ENCODE measurements around the gene ZBED4. TPM values are rescaled to one million over a fixed set of nuclear protein-coding genes. Genes with fewer than 3 reads are reported as not detected.

The ZBED4 gene
- total RNA-seq, 2 donors from 2014 or later, result 9.6 to 17.1 TPM

- no peaks in the 10 kb centered on the region for H3K9me3 ChIP-seq
- peaks cover 8 to 10% of the 10 kb centered on the region in 2 donors for H3K36me3 ChIP-seq (replicated peaks in 1 of 2; ENCODE audit: insufficient read depth in 1 of 2, low read depth in 2 of 2)
- DNase-seq (no peak), ATAC-seq (no peak)
- H3K27ac ChIP-seq, result no peak overlapping the region
- 87 to 88% methylated on average over 7 to 14 of the region's 14 CpGs for WGBS, 2 donors
- H3K4me1 ChIP-seq, result no peaks in the 10 kb centered on the region
- H3K27me3 ChIP-seq, result no peaks in the 10 kb centered on the region
- no peak overlapping the region for H3K4me3 ChIP-seq
- no peak for TF ChIP-seq CTCF (IDR thresholded peaks at IDR 0.05)
- TF ChIP-seq POLR2A (IDR thresholded peaks at IDR 0.05), result no peak
- intact Hi-C loops (cut with DNase I), result no loop called here
Observed at GRCh38 chr22:49906799-49907290, 53.2 kb downstream of the ZBED4 start.

DNA sequence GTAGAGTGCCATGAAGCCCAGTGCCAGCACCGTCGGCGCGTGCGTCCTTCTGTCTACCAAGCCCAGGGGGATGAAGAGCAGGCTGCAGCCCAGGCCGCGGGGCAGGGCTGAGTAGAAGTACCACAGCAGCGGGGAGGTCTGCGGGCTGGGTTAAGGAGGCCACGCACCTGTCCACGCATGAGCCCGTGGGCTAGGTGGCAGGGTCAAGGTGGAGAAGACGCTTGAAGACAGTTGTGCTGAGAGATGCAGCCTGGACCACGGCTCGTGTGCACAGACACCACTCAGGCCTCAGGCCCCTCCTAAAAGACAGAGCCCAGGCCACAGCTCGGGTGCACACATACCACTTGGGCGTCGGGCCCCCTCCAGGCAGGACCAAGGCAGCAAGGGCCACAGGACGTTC lies 54.2 kb downstream of the ZBED4 start:
- Histone ChIP-seq H3K27me3 (no peaks in the 10 kb centered on the region), H3K36me3 (replicated peaks in 1 of 2; ENCODE audit: insufficient read depth in 1 of 2, low read depth in 2 of 2) (peaks cover 6 to 8% of the 10 kb centered on the region in 2 donors), H3K27ac (no peak overlapping the region), H3K4me1 (no peaks in the 10 kb centered on the region), H3K9me3 (no peaks in the 10 kb centered on the region), H3K4me3 (no peak overlapping the region)
- TF ChIP-seq POLR2A (IDR thresholded peaks at IDR 0.05), result no peak
- TF ChIP-seq CTCF (IDR thresholded peaks at IDR 0.05), result no peak
- intact Hi-C loops (cut with DNase I), result no loop called here
- no peak for ATAC-seq
- 91 to 92% methylated on average over 11 to 19 of the region's 19 CpGs for WGBS, 2 donors
- DNase-seq, result no peak

- no peak overlapping the region for H3K4me3 ChIP-seq
- intact Hi-C loops (cut with DNase I), result loop anchor here (10.0 kb wide), 1 partner anchor 55 kb away; the partner anchor contains the start of gene ZBED4
Observed at GRCh38 chr22:49909476-49910205, 56.0 kb downstream of the ZBED4 start.

DNA sequence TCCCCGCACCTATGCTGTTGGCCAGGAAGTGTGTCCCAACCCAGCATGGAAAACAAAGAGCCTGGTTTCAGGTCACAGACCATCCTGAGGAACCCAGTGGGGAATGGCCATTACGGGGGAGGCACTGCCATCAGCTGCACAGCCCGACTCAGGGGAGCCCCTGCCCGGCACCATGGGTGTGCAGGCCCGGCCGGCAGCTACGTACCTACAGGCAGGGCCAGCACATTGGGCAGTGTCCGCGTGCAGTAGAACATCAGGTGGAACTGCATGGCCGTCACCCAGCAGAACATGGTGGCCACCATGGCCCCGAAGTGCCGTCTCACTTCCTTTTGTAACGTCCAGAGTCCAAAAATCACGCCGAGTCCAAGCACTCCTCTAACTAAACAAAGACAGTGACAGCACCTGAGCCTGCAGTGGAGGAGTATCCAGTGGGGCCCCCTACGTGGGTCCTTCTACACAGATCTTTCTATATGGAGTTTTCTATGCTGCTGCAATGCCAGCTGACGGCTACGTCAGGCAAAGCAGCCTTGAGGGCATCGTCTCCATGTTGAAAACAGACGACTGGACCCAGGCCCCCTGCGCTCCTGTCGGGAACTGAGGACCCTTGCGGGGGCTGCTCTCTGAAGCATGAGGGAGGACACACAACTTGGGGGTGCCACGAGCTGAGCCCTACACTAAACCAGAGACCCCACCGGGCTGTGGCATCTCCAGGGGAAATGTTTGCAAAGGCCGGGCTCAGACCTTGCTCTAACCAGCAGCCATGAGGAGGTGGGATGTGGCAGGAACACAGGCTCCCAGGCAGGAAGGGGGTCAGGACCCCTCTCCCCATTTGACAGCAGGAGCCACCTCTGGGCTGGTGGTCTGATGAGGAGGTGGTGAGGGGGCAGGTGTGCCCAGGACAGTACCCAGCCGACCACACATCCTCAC lies 56.8 kb downstream of the ZBED4 start:
- Histone ChIP-seq H3K36me3 (replicated peaks in 1 of 2; ENCODE audit: insufficient read depth in 1 of 2, low read depth in 2 of 2) (peaks cover 0 to 3% of the 10 kb centered on the region in 2 donors), H3K27me3 (no peaks in the 10 kb centered on the region), H3K9me3 (no peaks in the 10 kb centered on the region), H3K4me1 (no peaks in the 10 kb centered on the region), H3K4me3 (no peak overlapping the region), H3K27ac (no peak overlapping the region)
- TF ChIP-seq POLR2A (IDR thresholded peaks at IDR 0.05), result no peak
- TF ChIP-seq CTCF (IDR thresholded peaks at IDR 0.05), result no peak
- DNase-seq, result no peak
- intact Hi-C loops (cut with DNase I), result loop anchor here (10.0 kb wide), 1 partner anchor 56 kb away; the partner anchor contains the start of gene ZBED4
- ATAC-seq, result no peak
- WGBS, 2 donors, result 91 to 94% methylated on average over 25 to 27 of the region's 27 CpGs

More at GRCh38 chr22:49909476-49910205, 56.0 kb downstream of the ZBED4 start:
- Histone ChIP-seq H3K27ac (no peak overlapping the region), H3K9me3 (no peaks in the 10 kb centered on the region), H3K36me3 (replicated peaks in 1 of 2; ENCODE audit: insufficient read depth in 1 of 2, low read depth in 2 of 2) (peaks cover 0 to 3% of the 10 kb centered on the region in 2 donors), H3K4me1 (no peaks in the 10 kb centered on the region), H3K27me3 (no peaks in the 10 kb centered on the region)
- ATAC-seq (no peak), DNase-seq (no peak)
- TF ChIP-seq POLR2A (IDR thresholded peaks at IDR 0.05) (no peak), CTCF (IDR thresholded peaks at IDR 0.05) (no peak)
- WGBS, 2 donors, result 88 to 91% methylated on average over 19 to 21 of the region's 23 CpGs

All from body of pancreas (tissue), 4 donors.